ENCODE results near the gene GBX2.

Gene GBX2

GRCh38 chr2:236168110-236169080 is at the start of gene GBX2:
Gene GBX2, minus strand, starts transcription at chr2:236168386. Its CDS starts 415 bp downstream, at chr2:236167971.
- Histone ChIP-seq H3K27ac (no peak within 1 kb of the TSS), H3K4me2 (no peak within 1 kb of the TSS), H3K4me3 (IDR thresholded peaks at IDR 0.05; ENCODE audit: insufficient read depth, low read depth, low read length) (no peak within 1 kb of the TSS), H4K20me1 (ENCODE audit: insufficient read depth) (no peaks in the 10 kb centered on the region), H3K9ac (no peak within 1 kb of the TSS), H3K27me3 (ENCODE audit: insufficient read depth, low read depth) (no peaks in the 10 kb centered on the region), H2AFZ (ENCODE audit: low read depth) (no peak within 1 kb of the TSS), H3K4me1 (ENCODE audit: low read depth, poor library complexity, severe bottlenecking) (no peaks in the 10 kb centered on the region), H3K36me3 (ENCODE audit: insufficient read depth) (no peaks in the 10 kb centered on the region), H3K79me2 (ENCODE audit: insufficient read depth, low read depth) (no peaks in the 10 kb centered on the region)
- no peak for TF ChIP-seq CTCF (conservative IDR thresholded peaks at IDR 0.05; ENCODE audit: low read depth, low read length)

DNA sequence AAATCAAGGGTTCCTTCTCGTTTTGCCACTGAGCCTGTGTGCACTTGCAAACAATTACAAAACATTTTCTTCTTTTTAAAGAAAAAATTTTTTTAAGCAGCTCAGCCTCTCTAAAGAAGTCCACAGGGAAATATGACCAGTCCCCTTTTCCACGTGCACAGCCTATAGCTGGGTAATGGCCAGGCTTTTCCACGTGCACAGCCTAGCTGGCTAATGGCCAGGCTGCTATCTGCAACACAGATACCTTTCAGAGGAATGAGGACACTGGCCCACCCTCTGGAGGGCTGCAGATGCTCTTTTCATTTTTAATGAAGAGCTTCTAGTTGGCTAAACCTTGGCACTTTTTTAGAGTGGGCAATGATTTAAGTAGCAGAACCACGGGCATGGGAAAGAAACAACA is 49.7 kb upstream of the GBX2 start:
- no peak overlapping the region for H2AFZ ChIP-seq (ENCODE audit: low read depth)
- no peaks in the 10 kb centered on the region for H3K4me1 ChIP-seq (ENCODE audit: low read depth, poor library complexity, severe bottlenecking)
- H3K9ac ChIP-seq, result no peak overlapping the region
- no peaks in the 10 kb centered on the region for H3K79me2 ChIP-seq (ENCODE audit: insufficient read depth, low read depth)
- no peak for TF ChIP-seq CTCF (conservative IDR thresholded peaks at IDR 0.05; ENCODE audit: low read depth, low read length)
- H3K27ac ChIP-seq, result no peak overlapping the region
- no peaks in the 10 kb centered on the region for H3K27me3 ChIP-seq (ENCODE audit: insufficient read depth, low read depth)
- H3K4me2 ChIP-seq, result no peak overlapping the region
- H4K20me1 ChIP-seq (ENCODE audit: insufficient read depth), result no peaks in the 10 kb centered on the region
- H3K4me3 ChIP-seq (IDR thresholded peaks at IDR 0.05; ENCODE audit: insufficient read depth, low read depth, low read length), result no peak overlapping the region
- H3K36me3 ChIP-seq (ENCODE audit: insufficient read depth), result no peaks in the 10 kb centered on the region

GRCh38 chr2:236216711-236217110 is 48.5 kb upstream of the GBX2 start:
- no peaks in the 10 kb centered on the region for H3K4me1 ChIP-seq (ENCODE audit: low read depth, poor library complexity, severe bottlenecking)
- no peaks in the 10 kb centered on the region for H3K27me3 ChIP-seq (ENCODE audit: insufficient read depth, low read depth)
- H3K4me2 ChIP-seq, result no peak overlapping the region
- no peaks in the 10 kb centered on the region for H3K36me3 ChIP-seq (ENCODE audit: insufficient read depth)
- H3K27ac ChIP-seq, result no peak overlapping the region
- H3K79me2 ChIP-seq (ENCODE audit: insufficient read depth, low read depth), result no peaks in the 10 kb centered on the region
- H3K9ac ChIP-seq, result no peak overlapping the region
- no peak overlapping the region for H3K4me3 ChIP-seq (IDR thresholded peaks at IDR 0.05; ENCODE audit: insufficient read depth, low read depth, low read length)
- no peak for TF ChIP-seq CTCF (conservative IDR thresholded peaks at IDR 0.05; ENCODE audit: low read depth, low read length)
- no peak overlapping the region for H2AFZ ChIP-seq (ENCODE audit: low read depth)
- no peaks in the 10 kb centered on the region for H4K20me1 ChIP-seq (ENCODE audit: insufficient read depth)

GRCh38 chr2:236215761-236216333 is 47.7 kb upstream of the GBX2 start:
- Histone ChIP-seq H3K79me2 (ENCODE audit: insufficient read depth, low read depth) (no peaks in the 10 kb centered on the region), H3K4me1 (ENCODE audit: low read depth, poor library complexity, severe bottlenecking) (no peaks in the 10 kb centered on the region), H4K20me1 (ENCODE audit: insufficient read depth) (no peaks in the 10 kb centered on the region), H3K4me2 (no peak overlapping the region), H2AFZ (ENCODE audit: low read depth) (no peak overlapping the region), H3K27ac (no peak overlapping the region), H3K27me3 (ENCODE audit: insufficient read depth, low read depth) (no peaks in the 10 kb centered on the region), H3K4me3 (IDR thresholded peaks at IDR 0.05; ENCODE audit: insufficient read depth, low read depth, low read length) (no peak overlapping the region), H3K36me3 (ENCODE audit: insufficient read depth) (no peaks in the 10 kb centered on the region), H3K9ac (no peak overlapping the region)
- TF ChIP-seq CTCF (conservative IDR thresholded peaks at IDR 0.05; ENCODE audit: low read depth, low read length), result no peak
